Mesodermal cell (in vitro differentiated cells): ENCODE results near the gene SPECC1.
"Not testable (repeated sequence)": the region's sequence is repeated elsewhere in the genome, so short reads cannot be mapped to it uniquely, and the experiment has no call there.

ENCODE experiments used
- H3K27ac ChIP-seq: 2 replicates; pipeline ENCODE4 v1.7.0; 2013; ENCODE audit warnings: mild to moderate bottlenecking, low read depth, low read length, moderate library complexity; ENCODE audit not compliant: severe bottlenecking
- H3K36me3 ChIP-seq: 2 replicates; pipeline ENCODE4 v1.7.1; 2013; ENCODE audit warnings: mild to moderate bottlenecking, low read length, moderate library complexity; ENCODE audit not compliant: control insufficient read depth, insufficient read depth
- H3K4me1 ChIP-seq: one replicate; pipeline ENCODE4 v1.7.1; 2013; ENCODE audit warnings: mild to moderate bottlenecking, low read length; ENCODE audit not compliant: insufficient read depth, control insufficient read depth, poor library complexity, severe bottlenecking
- H3K4me3 ChIP-seq: 2 replicates; pipeline ENCODE4 v1.7.0; 2013; ENCODE audit warnings: low read length, control low read depth, mild to moderate bottlenecking; ENCODE audit not compliant: insufficient read depth, poor library complexity, severe bottlenecking; ENCODE audit errors: extremely low read depth
- H3K9me3 ChIP-seq: 2 replicates; pipeline ENCODE4 v1.7.1; 2013; ENCODE audit warnings: mild to moderate bottlenecking, low read length, moderate library complexity; ENCODE audit not compliant: control insufficient read depth
- WGBS, 2 experiments: methylation state at CpG; one replicate each; pipeline ENCODE4 v1.1.5; 2013; ENCODE audit warnings: missing lambda C conversion rate in 2 of 2; ENCODE audit not compliant: insufficient coverage in 2 of 2; 5-methylcytosine and 5-hydroxymethylcytosine counted together

SPECC1 gene

GRCh38 chr17:20227720-20228370 is 218.7 kb downstream of the SPECC1 start:
- peaks cover 27% of the 10 kb centered on the region for H3K4me1 ChIP-seq
- not testable (repeated sequence) for H3K27ac ChIP-seq, H3K4me3 ChIP-seq, H3K9me3 ChIP-seq
- peaks cover 56% of the 10 kb centered on the region for H3K36me3 ChIP-seq
- WGBS, 2 experiments: 92 to 94% methylated on average over 8 of the region's 11 CpGs

GRCh38 chr17:20228410-20228809 is 219.3 kb downstream of the SPECC1 start:
- Histone ChIP-seq H3K36me3 (peaks cover 61% of the 10 kb centered on the region), H3K4me1 (peaks cover 27% of the 10 kb centered on the region), H3K27ac (no peak overlapping the region), H3K4me3 (no peak overlapping the region), H3K9me3 (no peaks in the 10 kb centered on the region)
- 50 to 100% methylated on average over 1 of the region's 1 CpG for WGBS, 2 experiments

GRCh38 chr17:20228860-20229259 is 219.7 kb downstream of the SPECC1 start:
- H3K4me3 ChIP-seq: no peak overlapping the region
- H3K27ac ChIP-seq: no peak overlapping the region
- H3K9me3 ChIP-seq: no peaks in the 10 kb centered on the region
- 100% methylated on average over 2 of the region's 3 CpGs; no CpG with 5 or more reads in 1 of the 2 experiments for WGBS, 2 experiments
- peaks cover 24% of the 10 kb centered on the region for H3K4me1 ChIP-seq
- H3K36me3 ChIP-seq: peaks cover 66% of the 10 kb centered on the region

GRCh38 chr17:20230924-20231323 is 221.8 kb downstream of the SPECC1 start:
- Histone ChIP-seq H3K4me1 (peaks cover 6% of the 10 kb centered on the region), H3K4me3 (no peak overlapping the region), H3K36me3 (peaks cover 78% of the 10 kb centered on the region), H3K27ac (no peak overlapping the region), H3K9me3 (no peaks in the 10 kb centered on the region)
- WGBS, 2 experiments: 87% methylated on average over 2 of the region's 2 CpGs; no CpG with 5 or more reads in 1 of the 2 experiments

GRCh38 chr17:20232611-20233010 is 223.5 kb downstream of the SPECC1 start:
- Histone ChIP-seq H3K4me1 (no peaks in the 10 kb centered on the region), H3K9me3 (no peaks in the 10 kb centered on the region), H3K27ac (no peak overlapping the region), H3K4me3 (no peak overlapping the region), H3K36me3 (peaks cover 85% of the 10 kb centered on the region)
- 91 to 100% methylated on average over 2 to 3 of the region's 4 CpGs for WGBS, 2 experiments

GRCh38 chr17:20234276-20234675 is 225.1 kb downstream of the SPECC1 start:
- H3K4me1 ChIP-seq: no peaks in the 10 kb centered on the region
- H3K36me3 ChIP-seq: peaks cover 74% of the 10 kb centered on the region
- H3K9me3 ChIP-seq: no peaks in the 10 kb centered on the region
- WGBS, 2 experiments: 95 to 97% methylated on average over 4 of the region's 4 CpGs
- H3K4me3 ChIP-seq: no peak overlapping the region
- H3K27ac ChIP-seq: no peak overlapping the region

- H3K4me3 ChIP-seq: no peak overlapping the region
- H3K27ac ChIP-seq: no peak overlapping the region
- no peaks in the 10 kb centered on the region for H3K9me3 ChIP-seq
- no peaks in the 10 kb centered on the region for H3K4me1 ChIP-seq
- WGBS, 2 experiments: 87 to 97% methylated on average over 4 to 5 of the region's 6 CpGs
- peaks cover 59% of the 10 kb centered on the region for H3K36me3 ChIP-seq
These were observed 226.6 kb downstream of the SPECC1 start for GRCh38 chr17:20235747-20236146.

- H3K27ac ChIP-seq: peak overlapping the region; percentile 25
- no peak overlapping the region for H3K4me3 ChIP-seq
- no peaks in the 10 kb centered on the region for H3K9me3 ChIP-seq
- H3K4me1 ChIP-seq: no peaks in the 10 kb centered on the region
- 93 to 100% methylated on average over 3 to 4 of the region's 5 CpGs for WGBS, 2 experiments
- peaks cover 50% of the 10 kb centered on the region for H3K36me3 ChIP-seq
These were observed 227.5 kb downstream of the SPECC1 start for GRCh38 chr17:20236578-20237227.

GRCh38 chr17:20239776-20240175 is 230.6 kb downstream of the SPECC1 start:
- H3K36me3 ChIP-seq: peaks cover 21% of the 10 kb centered on the region
- not testable (repeated sequence) for H3K4me3 ChIP-seq, H3K27ac ChIP-seq, H3K4me1 ChIP-seq, H3K9me3 ChIP-seq
- WGBS, 2 experiments: 100% methylated on average over 1 of the region's 3 CpGs

- WGBS, 2 experiments: no CpG with 5 or more reads among the region's 4 CpGs
- Histone ChIP-seq H3K36me3 (peaks cover 27% of the 10 kb centered on the region), H3K4me1 (no peaks in the 10 kb centered on the region), H3K4me3 (no peak overlapping the region), H3K9me3 (no peaks in the 10 kb centered on the region), H3K27ac (no peak overlapping the region)
These were observed 232.7 kb downstream of the SPECC1 start for GRCh38 chr17:20241855-20242254.

- no peaks in the 10 kb centered on the region for H3K4me1 ChIP-seq
- H3K36me3 ChIP-seq: peaks cover 30% of the 10 kb centered on the region
- H3K9me3 ChIP-seq: no peaks in the 10 kb centered on the region
- WGBS, 2 experiments: 87 to 100% methylated on average over 1 to 2 of the region's 3 CpGs
- H3K27ac ChIP-seq: no peak overlapping the region
- H3K4me3 ChIP-seq: no peak overlapping the region
These were observed 233.1 kb downstream of the SPECC1 start for GRCh38 chr17:20242271-20242670.
